A549 (cell line): Measurements from ENCODE around the gene CD3E. TPM values are rescaled to one million over a fixed set of nuclear protein-coding genes. Genes with fewer than 3 reads are reported as not detected.

ENCODE experiments used
- ATAC-seq, 2 experiments: fragments of 200-7000 bp in 1 of 2; fragments of >200 bp in 1 of 2; cut with Nextera tagmentation in 1 of 2; cut with Tn5 transposase in 1 of 2; 3 replicates each; pipeline versions ENCODE4 v1.8.0 to v1.9.1; 2018 to 2020; ENCODE audit warnings: mild to moderate bottlenecking in 1 of 2, moderate library complexity in 1 of 2
- CTCF ChIA-PET: fragments of 300-600 bp; sonication (Branson Sonifier 250); formaldehyde crosslinking; extraction: SDS; loops from one replicate; lab custom pipeline; 2021; ENCODE audit warnings: antibody characterized with exemption, inconsistent platforms; lab: Yijun Ruan, JAX
- POLR2A ChIA-PET: fragments of 350-600 bp; formaldehyde crosslinking; extraction: SDS; loops from one replicate; lab custom pipeline; 2021; ENCODE audit warnings: antibody characterized with exemption, inconsistent platforms; lab: Yijun Ruan, JAX
- DNase-seq, 2 experiments: peaks; one replicate each; pipeline versions ENCODE4 v3.0.0 to v3.0.0-alpha.2; 2011 to 2016; ENCODE audit warnings: low read depth in 1 of 2, low spot score in 1 of 2
- FAIRE-seq: peaks from 2 replicates; lab custom pipeline; 2011; peaks lifted over from hg19 to GRCh38; lab: Jason Lieb, UNC
- H3K27ac ChIP-seq, 2 experiments: fragments of >200 bp; sonication (Bioruptor Twin); formaldehyde crosslinking; 3 replicates each; pipeline ENCODE4 v1.5.1; 2016 to 2017
- H3K4me1 ChIP-seq: fragments of >200 bp; sonication (Bioruptor Twin); formaldehyde crosslinking; 3 replicates; pipeline ENCODE4 v1.6.1; 2016
- H3K4me2 ChIP-seq: fragments of >200 bp; sonication (Bioruptor Twin); formaldehyde crosslinking; 3 replicates; pipeline ENCODE4 v1.6.1; 2016
- H3K4me3 ChIP-seq: fragments of >200 bp; sonication (Bioruptor Twin); formaldehyde crosslinking; 3 replicates; pipeline ENCODE4 v1.5.1; 2016
- H3K9me3 ChIP-seq: fragments of >200 bp; sonication (Bioruptor Twin); formaldehyde crosslinking; 3 replicates; pipeline ENCODE4 v1.6.1; 2016
- BCL3 ChIP-seq: fragments of >200 bp; sonication (Bioruptor Twin); formaldehyde crosslinking; IDR thresholded peaks from 3 replicates; pipeline ENCODE4 v1.6.1; 2016
- CEBPB ChIP-seq, 2 experiments: fragments of >200 bp in 1 of 2; sonication (Bioruptor Twin) in 1 of 2; formaldehyde crosslinking in 1 of 2; IDR thresholded peaks; 2 replicates each; pipeline ENCODE4 v1.6.1; 2012 to 2016
- CHD2 ChIP-seq: fragments of 150-350 bp; IDR thresholded peaks from 2 replicates; pipeline ENCODE4 v1.6.1; 2014; ENCODE audit warnings: low read length; ENCODE audit not compliant: partially characterized antibody
- CHD4 ChIP-seq: fragments of 200-600 bp; sonication (generic); IDR thresholded peaks from 2 replicates; pipeline ENCODE4 v1.6.1; 2016; ENCODE audit warnings: antibody characterized with exemption, mild to moderate bottlenecking, borderline replicate concordance
- CTCF ChIP-seq: fragments of >200 bp; sonication (Bioruptor Twin); formaldehyde crosslinking; IDR thresholded peaks from 3 replicates; pipeline ENCODE4 v1.5.1; 2016
- E2F6 ChIP-seq: IDR thresholded peaks from 2 replicates; pipeline ENCODE4 v1.6.1; 2012; ENCODE audit warnings: low read depth, borderline replicate concordance
- FOSB ChIP-seq: fragments of 250-450 bp; sonication (Bioruptor Pico); IDR thresholded peaks from 2 replicates; pipeline ENCODE4 v1.5.0; 2020; ENCODE audit warnings: mild to moderate bottlenecking, moderate library complexity
- FOSL2 ChIP-seq, 2 experiments: fragments of 450-650 bp in 1 of 2; fragments of >200 bp in 1 of 2; sonication (Bioruptor Twin) in 1 of 2; formaldehyde crosslinking; IDR thresholded peaks; 2 replicates each; pipeline versions ENCODE4 v1.5.0 to v1.6.1; 2016 to 2020; ENCODE audit warnings: mild to moderate bottlenecking in 1 of 2, moderate library complexity in 1 of 2
- HDAC2 ChIP-seq: fragments of 200-600 bp; sonication (generic); IDR thresholded peaks from 2 replicates; pipeline ENCODE4 v1.6.1; 2016
- HES2 ChIP-seq: fragments of >200 bp; sonication (Bioruptor Twin); formaldehyde crosslinking; IDR thresholded peaks from 2 replicates; pipeline ENCODE4 v1.6.1; 2016
- JUN ChIP-seq, 2 experiments: fragments of >200 bp; sonication (Bioruptor Twin); formaldehyde crosslinking; IDR thresholded peaks; 2 replicates in 1 of 2; 3 replicates in 1 of 2; pipeline ENCODE4 v1.6.1; 2016 to 2017
- JUNB ChIP-seq: fragments of >200 bp; sonication (Bioruptor Twin); formaldehyde crosslinking; IDR thresholded peaks from 2 replicates; pipeline ENCODE4 v1.6.1; 2016
- KDM1A ChIP-seq: fragments of 200-600 bp; sonication (generic); IDR thresholded peaks from 2 replicates; pipeline ENCODE4 v1.6.1; 2016; ENCODE audit warnings: low read depth, mild to moderate bottlenecking
- KDM5A ChIP-seq: fragments of 200-600 bp; sonication (generic); IDR thresholded peaks from 2 replicates; pipeline ENCODE4 v1.6.1; 2016; ENCODE audit warnings: antibody characterized with exemption, mild to moderate bottlenecking
- MAX ChIP-seq: IDR thresholded peaks from 2 replicates; pipeline ENCODE4 v1.6.1; 2012
- MAZ ChIP-seq: fragments of 150-350 bp; IDR thresholded peaks from 2 replicates; pipeline ENCODE4 v1.6.1; 2014; ENCODE audit warnings: antibody characterized with exemption, low read depth, low read length, borderline replicate concordance
- MYC ChIP-seq: IDR thresholded peaks from 2 replicates; pipeline ENCODE4 v1.6.1; 2012; ENCODE audit warnings: mild to moderate bottlenecking, inconsistent platforms, low read length, improper control_type of control experiment, borderline replicate concordance
- NFE2L2 ChIP-seq: fragments of 150-350 bp; conservative IDR thresholded peaks from 2 replicates; pipeline ENCODE4 v1.6.1; 2014; ENCODE audit warnings: low read length
- NR3C1 ChIP-seq: fragments of >200 bp; sonication (Bioruptor Twin); formaldehyde crosslinking; IDR thresholded peaks from 3 replicates; pipeline ENCODE4 v1.6.1; 2017
- PHF8 ChIP-seq: fragments of 200-600 bp; sonication (generic); IDR thresholded peaks from 2 replicates; pipeline ENCODE4 v1.6.1; 2016; ENCODE audit warnings: low read depth, mild to moderate bottlenecking, antibody characterized with exemption, moderate library complexity, borderline replicate concordance
- POLR2A ChIP-seq: IDR thresholded peaks from 2 replicates; pipeline ENCODE4 v1.6.1; 2012; ENCODE audit warnings: mild to moderate bottlenecking, low read length
- RAD21 ChIP-seq, 2 experiments: fragments of >200 bp in 1 of 2; sonication (Bioruptor Twin) in 1 of 2; formaldehyde crosslinking in 1 of 2; IDR thresholded peaks in 1 of 2; conservative IDR thresholded peaks in 1 of 2; 2 replicates in 1 of 2; 3 replicates in 1 of 2; pipeline ENCODE4 v1.6.1; 2012 to 2018; ENCODE audit warnings: inconsistent platforms in 1 of 2
- REST ChIP-seq: fragments of 200-600 bp; sonication (generic); IDR thresholded peaks from 2 replicates; pipeline ENCODE4 v1.6.1; 2016; ENCODE audit warnings: antibody characterized with exemption, mild to moderate bottlenecking, moderate library complexity
- RFX5 ChIP-seq: fragments of 450-650 bp; IDR thresholded peaks from 2 replicates; pipeline ENCODE4 v1.7.1; 2014; ENCODE audit warnings: antibody characterized with exemption, mild to moderate bottlenecking, moderate library complexity
- SMC3 ChIP-seq: fragments of >200 bp; sonication (Bioruptor Twin); formaldehyde crosslinking; IDR thresholded peaks from 3 replicates; pipeline ENCODE4 v1.6.1; 2018; ENCODE audit warnings: inconsistent platforms
- SREBF2 ChIP-seq: fragments of 450-650 bp; IDR thresholded peaks from 2 replicates; pipeline ENCODE4 v1.6.1; 2014; ENCODE audit warnings: mild to moderate bottlenecking, moderate library complexity
- TFCP2L1 ChIP-seq: fragments of 250-450 bp; sonication (Bioruptor Pico); IDR thresholded peaks from 2 replicates; pipeline ENCODE4 v1.5.0; 2021; ENCODE audit warnings: mild to moderate bottlenecking
- USF2 ChIP-seq: fragments of 450-650 bp; IDR thresholded peaks from 2 replicates; pipeline ENCODE4 v1.6.1; 2014; ENCODE audit warnings: antibody characterized with exemption
- ZNF302 ChIP-seq: fragments of 250-450 bp; sonication (Bioruptor Pico); IDR thresholded peaks from 2 replicates; pipeline ENCODE4 v1.9.0; 2021; ENCODE audit warnings: inconsistent platforms, mild to moderate bottlenecking, moderate library complexity
- WGBS: methylation state at CpG from one replicate; pipeline ENCODE4 v1.1.6; 2017; ENCODE audit errors: missing lambda C conversion rate; 5-methylcytosine and 5-hydroxymethylcytosine counted together
- polyA plus RNA-seq, 4 experiments: library from polyadenylated mRNA; depleted of rRNA in 3 of 4; stranded (reverse); fragments of >200 nt; fragmentation: RNase III in 1 of 4; extraction: RNeasy Plus Mini Kit Qiagen cat#74134 plus additional on column Dnase treatment in 1 of 4; gene quantifications; 2 replicates in 3 of 4; 3 replicates in 1 of 4; pipeline ENCODE4 v1.2.3, GENCODE V29; 2011 to 2017

The CD3E gene
- polyA plus RNA-seq, 2 of the 4 experiments (the other 2 are of a cell fraction): not detected

GRCh38 chr11:118358071-118358470, 53.5 kb downstream of the CD3E start:
- no peak overlapping the region for H3K27ac ChIP-seq
- no peak overlapping the region for H3K4me3 ChIP-seq
- ATAC-seq: no peak
- no peak for FAIRE-seq
- peaks cover 5% of the 10 kb centered on the region; the same call in 1 of the 3 replicates for H3K4me1 ChIP-seq
- ChIA-PET CTCF (interaction anchor here (2.2 kb wide), 1 partner anchor 160 kb away, joined by 9 read pairs; no protein-coding TSS in a partner anchor), POLR2A (no interaction called here)
- DNase-seq: no peak
- 92% methylated on average over 3 of the region's 3 CpGs for WGBS
- no peak overlapping the region for H3K4me2 ChIP-seq
- no peaks in the 10 kb centered on the region for H3K9me3 ChIP-seq
- TF ChIP-seq POLR2A: no peak
- no peak for TF ChIP-seq E2F6
- no peak for TF ChIP-seq MAZ
- no peak for TF ChIP-seq TFCP2L1 (CRISPR knock-in tag)
- no peak for TF ChIP-seq NFE2L2
- TF ChIP-seq RFX5: no peak
- no peak for TF ChIP-seq USF2
- TF ChIP-seq REST: no peak
- TF ChIP-seq JUNB: no peak
- TF ChIP-seq SMC3: no peak
- no peak for TF ChIP-seq SREBF2
- no peak for TF ChIP-seq ZNF302 (CRISPR knock-in tag)
- no peak for TF ChIP-seq CTCF
- TF ChIP-seq FOSB (CRISPR knock-in tag): no peak
- TF ChIP-seq RAD21 (conservative IDR thresholded peaks at IDR 0.05 in 1 of 2, IDR thresholded peaks at IDR 0.05 in 1 of 2): no peak
- no peak for TF ChIP-seq MYC
- no peak for TF ChIP-seq NR3C1
- TF ChIP-seq KDM5A: no peak

- H3K4me2 ChIP-seq: peak within 1 kb of the TSS; percentile 99
- peaks cover 5% of the 10 kb centered on the region; the same call in 1 of the 3 replicates for H3K4me1 ChIP-seq
- ChIA-PET CTCF (no interaction called here), POLR2A (interaction anchor here (1.0 kb wide), 1 partner anchor 18 kb away, joined by 3 read pairs; no protein-coding TSS in a partner anchor)
- no peaks in the 10 kb centered on the region for H3K9me3 ChIP-seq
- FAIRE-seq: no peak
- H3K27ac ChIP-seq: peak within 1 kb of the TSS; percentile 70 to 86
- DNase-seq: peak; percentile 57 to 93
- peak; percentile 90 to 96 for ATAC-seq
- H3K4me3 ChIP-seq: peak within 1 kb of the TSS; percentile 87
- WGBS: 7% methylated on average over 27 of the region's 33 CpGs
- TF ChIP-seq CEBPB (IDR thresholded peaks at IDR 0.05): no peak
- no peak for TF ChIP-seq FOSL2 (IDR thresholded peaks at IDR 0.05)
- peak; percentile 21; the same call in 1 of the 2 replicates for TF ChIP-seq FOSL2 (CRISPR knock-in tag; IDR thresholded peaks at IDR 0.05)
- no peak for TF ChIP-seq HES2
- TF ChIP-seq KDM1A: 0 out of 2 replicates have a peak, but pooled peaks have one; percentile 42
- peak; percentile 66 for TF ChIP-seq POLR2A
- TF ChIP-seq HDAC2: 0 out of 2 replicates have a peak, but pooled peaks have one; percentile 37
- TF ChIP-seq PHF8: peak; percentile 77
- TF ChIP-seq JUN (IDR thresholded peaks at IDR 0.05): peak in 1 of 2 experiments; percentile 58; a peak in 1 of 5 replicates
- 0 out of 2 replicates have a peak, but pooled peaks have one; percentile 38 for TF ChIP-seq MYC
- peak; percentile 67; the same call in 1 of the 3 replicates for TF ChIP-seq BCL3
- TF ChIP-seq MAX: peak; percentile 80
- peak; percentile 99 for TF ChIP-seq CHD4
- no peak for TF ChIP-seq CHD2
Measured at GRCh38 chr11:118359295-118359958, 54.9 kb downstream of the CD3E start, which contains the start of gene UBE4A. Gene UBE4A (plus strand): TSS chr11:118359600. CDS start chr11:118365081, 5,481 bp downstream.
